ENCODE measurements around the gene PIM2. TPM values are rescaled to one million over a fixed set of nuclear protein-coding genes. Genes with fewer than 3 reads are reported as not detected.

The PIM2 gene
- total RNA-seq, result 4.3 and 4.7 TPM in 2 replicates

GRCh38 chrX:48918643-48919340, at the start of gene PIM2:
Gene PIM2, minus strand, starts transcription at chrX:48919024. Its CDS starts 190 bp downstream, at chrX:48918834.
- Histone ChIP-seq H3K4me2 (ENCODE audit: insufficient read depth, low read length) (peak within 1 kb of the TSS; percentile 78), H3K27ac (ENCODE audit: low read depth, low read length) (peak within 1 kb of the TSS; percentile 41), H3K4me3 (ENCODE audit: insufficient read depth, low read length) (peak within 1 kb of the TSS; percentile 69), H4K20me1 (ENCODE audit: insufficient read depth, low read length) (no peaks in the 10 kb centered on the region), H3K27me3 (ENCODE audit: insufficient read depth, low read length) (no peaks in the 10 kb centered on the region), H2AFZ (ENCODE audit: low read length) (no peak within 1 kb of the TSS), H3K79me2 (ENCODE audit: insufficient read depth, low read length) (peaks cover 3% of the 10 kb centered on the region), H3K4me1 (ENCODE audit: insufficient read depth, low read length) (peaks cover 11% of the 10 kb centered on the region), H3K36me3 (ENCODE audit: insufficient read depth, low read length) (peaks cover 18% of the 10 kb centered on the region), H3K9me3 (ENCODE audit: low read depth, low read length) (no peaks in the 10 kb centered on the region)
- peak; percentile 96 for DNase-seq (ENCODE audit: insufficient read length, low spot score, missing footprints)
- no peak for TF ChIP-seq CTCF (IDR thresholded peaks at IDR 0.05; ENCODE audit: extremely low read depth, low read depth, low read length)

- Histone ChIP-seq H3K9me3 (ENCODE audit: low read depth, low read length) (no peaks in the 10 kb centered on the region), H3K27me3 (ENCODE audit: insufficient read depth, low read length) (no peaks in the 10 kb centered on the region), H3K4me1 (ENCODE audit: insufficient read depth, low read length) (peaks cover 9% of the 10 kb centered on the region), H2AFZ (ENCODE audit: low read length) (no peak overlapping the region), H3K36me3 (ENCODE audit: insufficient read depth, low read length) (no peaks in the 10 kb centered on the region), H3K4me3 (ENCODE audit: insufficient read depth, low read length) (no peak overlapping the region), H3K4me2 (ENCODE audit: insufficient read depth, low read length) (no peak overlapping the region), H3K27ac (ENCODE audit: low read depth, low read length) (no peak overlapping the region), H4K20me1 (ENCODE audit: insufficient read depth, low read length) (no peaks in the 10 kb centered on the region), H3K79me2 (ENCODE audit: insufficient read depth, low read length) (no peaks in the 10 kb centered on the region)
- no peak for TF ChIP-seq CTCF (IDR thresholded peaks at IDR 0.05; ENCODE audit: extremely low read depth, low read depth, low read length)
- no peak for DNase-seq (ENCODE audit: insufficient read length, low spot score, missing footprints)
Observed at GRCh38 chrX:48968377-48968776, 49.6 kb upstream of the PIM2 start.

- no peak overlapping the region for H3K4me3 ChIP-seq (ENCODE audit: insufficient read depth, low read length)
- no peak for TF ChIP-seq CTCF (IDR thresholded peaks at IDR 0.05; ENCODE audit: extremely low read depth, low read depth, low read length)
- no peaks in the 10 kb centered on the region for H3K27me3 ChIP-seq (ENCODE audit: insufficient read depth, low read length)
- H3K4me2 ChIP-seq (ENCODE audit: insufficient read depth, low read length), result no peak overlapping the region
- no peak for DNase-seq (ENCODE audit: insufficient read length, low spot score, missing footprints)
- H3K9me3 ChIP-seq (ENCODE audit: low read depth, low read length), result no peaks in the 10 kb centered on the region
- no peaks in the 10 kb centered on the region for H4K20me1 ChIP-seq (ENCODE audit: insufficient read depth, low read length)
- no peaks in the 10 kb centered on the region for H3K36me3 ChIP-seq (ENCODE audit: insufficient read depth, low read length)
- H3K4me1 ChIP-seq (ENCODE audit: insufficient read depth, low read length), result peaks cover 7% of the 10 kb centered on the region
- no peak overlapping the region for H3K27ac ChIP-seq (ENCODE audit: low read depth, low read length)
- H3K79me2 ChIP-seq (ENCODE audit: insufficient read depth, low read length), result no peaks in the 10 kb centered on the region
- no peak overlapping the region for H2AFZ ChIP-seq (ENCODE audit: low read length)
Observed at GRCh38 chrX:48966796-48967579, 48.2 kb upstream of the PIM2 start.

GRCh38 chrX:48965959-48966358, 47.1 kb upstream of the PIM2 start:
- TF ChIP-seq CTCF (IDR thresholded peaks at IDR 0.05; ENCODE audit: extremely low read depth, low read depth, low read length), result no peak
- H3K4me3 ChIP-seq (ENCODE audit: insufficient read depth, low read length), result no peak overlapping the region
- no peak overlapping the region for H3K4me2 ChIP-seq (ENCODE audit: insufficient read depth, low read length)
- H3K36me3 ChIP-seq (ENCODE audit: insufficient read depth, low read length), result no peaks in the 10 kb centered on the region
- DNase-seq (ENCODE audit: insufficient read length, low spot score, missing footprints), result no peak
- H3K4me1 ChIP-seq (ENCODE audit: insufficient read depth, low read length), result peaks cover 7% of the 10 kb centered on the region
- H4K20me1 ChIP-seq (ENCODE audit: insufficient read depth, low read length), result no peaks in the 10 kb centered on the region
- H2AFZ ChIP-seq (ENCODE audit: low read length), result no peak overlapping the region
- no peaks in the 10 kb centered on the region for H3K27me3 ChIP-seq (ENCODE audit: insufficient read depth, low read length)
- no peak overlapping the region for H3K27ac ChIP-seq (ENCODE audit: low read depth, low read length)
- H3K79me2 ChIP-seq (ENCODE audit: insufficient read depth, low read length), result no peaks in the 10 kb centered on the region
- H3K9me3 ChIP-seq (ENCODE audit: low read depth, low read length), result no peaks in the 10 kb centered on the region

Data from osteoblast (primary cell).